Karpas-422 (cell line): ENCODE results near the gene A1BG. TPM values are rescaled to one million over a fixed set of nuclear protein-coding genes. Genes with fewer than 3 reads are reported as not detected.

Source experiments
- DNase-seq: peaks from one replicate; pipeline ENCODE4 v3.0.0-alpha.2; 2015
- H2AFZ ChIP-seq: fragments of 200-600 bp; sonication (generic); 2 replicates; pipeline ENCODE4 v1.6.1; 2014; ENCODE audit warnings: antibody characterized with exemption, low read length, mixed read lengths
- H3K27ac ChIP-seq: fragments of 200-600 bp; sonication (generic); 2 replicates; pipeline ENCODE4 v1.5.1; 2014; ENCODE audit warnings: mild to moderate bottlenecking, low read length, moderate library complexity
- H3K27me3 ChIP-seq: fragments of 200-600 bp; sonication (generic); 2 replicates; pipeline ENCODE4 v1.6.1; 2014; ENCODE audit warnings: low read length, mixed read lengths
- H3K36me3 ChIP-seq: fragments of 200-600 bp; sonication (generic); 2 replicates; pipeline ENCODE4 v1.6.1; 2014; ENCODE audit warnings: low read length, mixed read lengths; ENCODE audit not compliant: insufficient read depth
- H3K4me1 ChIP-seq: fragments of 200-600 bp; sonication (generic); 2 replicates; pipeline ENCODE4 v1.6.1; 2014; ENCODE audit warnings: mild to moderate bottlenecking, low read length, mixed read lengths
- H3K4me2 ChIP-seq: fragments of 200-600 bp; sonication (generic); 2 replicates; pipeline ENCODE4 v1.6.1; 2014; ENCODE audit warnings: low read length, low read depth, mild to moderate bottlenecking; ENCODE audit not compliant: poor library complexity, severe bottlenecking
- H3K4me3 ChIP-seq: fragments of 200-600 bp; sonication (generic); 2 replicates; pipeline ENCODE4 v1.5.1; 2014; ENCODE audit warnings: mild to moderate bottlenecking, antibody characterized with exemption, low read length, mixed read lengths
- H3K79me2 ChIP-seq: fragments of 200-600 bp; sonication (generic); 2 replicates; pipeline ENCODE4 v1.6.1; 2014; ENCODE audit warnings: mild to moderate bottlenecking, low read length, mixed read lengths
- H3K9ac ChIP-seq: fragments of 200-600 bp; sonication (generic); 2 replicates; pipeline ENCODE4 v1.6.0; 2014; ENCODE audit warnings: low read length
- H3K9me2 ChIP-seq: fragments of 200-600 bp; sonication (generic), shearing (Covaris generic); replicated peaks from 2 replicates; pipeline ENCODE4 v1.6.0; 2014; ENCODE audit warnings: mild to moderate bottlenecking, low read length, moderate library complexity; ENCODE audit not compliant: insufficient read depth
- H3K9me3 ChIP-seq: fragments of 300-700, 200-600 bp; sonication (generic); 2 replicates; pipeline ENCODE4 v1.6.1; 2014; ENCODE audit warnings: low read length, mixed read lengths
- H4K20me1 ChIP-seq: fragments of 200-600 bp; sonication (generic); 2 replicates; pipeline ENCODE4 v1.6.1; 2014; ENCODE audit warnings: mild to moderate bottlenecking, antibody characterized with exemption, low read length, low read depth; ENCODE audit not compliant: insufficient read depth
- total RNA-seq: library from RNA; depleted of rRNA; stranded (reverse); fragments of >200 nt; shearing (Covaris generic); gene quantifications from 2 replicates; pipeline ENCODE4 v1.2.3, GENCODE V29; 2014; ENCODE audit warnings: low replicate concordance; rRNA removed

The A1BG gene, protein sequence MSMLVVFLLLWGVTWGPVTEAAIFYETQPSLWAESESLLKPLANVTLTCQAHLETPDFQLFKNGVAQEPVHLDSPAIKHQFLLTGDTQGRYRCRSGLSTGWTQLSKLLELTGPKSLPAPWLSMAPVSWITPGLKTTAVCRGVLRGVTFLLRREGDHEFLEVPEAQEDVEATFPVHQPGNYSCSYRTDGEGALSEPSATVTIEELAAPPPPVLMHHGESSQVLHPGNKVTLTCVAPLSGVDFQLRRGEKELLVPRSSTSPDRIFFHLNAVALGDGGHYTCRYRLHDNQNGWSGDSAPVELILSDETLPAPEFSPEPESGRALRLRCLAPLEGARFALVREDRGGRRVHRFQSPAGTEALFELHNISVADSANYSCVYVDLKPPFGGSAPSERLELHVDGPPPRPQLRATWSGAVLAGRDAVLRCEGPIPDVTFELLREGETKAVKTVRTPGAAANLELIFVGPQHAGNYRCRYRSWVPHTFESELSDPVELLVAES
- total RNA-seq: 52.9 and 85.4 TPM in 2 replicates

DNA sequence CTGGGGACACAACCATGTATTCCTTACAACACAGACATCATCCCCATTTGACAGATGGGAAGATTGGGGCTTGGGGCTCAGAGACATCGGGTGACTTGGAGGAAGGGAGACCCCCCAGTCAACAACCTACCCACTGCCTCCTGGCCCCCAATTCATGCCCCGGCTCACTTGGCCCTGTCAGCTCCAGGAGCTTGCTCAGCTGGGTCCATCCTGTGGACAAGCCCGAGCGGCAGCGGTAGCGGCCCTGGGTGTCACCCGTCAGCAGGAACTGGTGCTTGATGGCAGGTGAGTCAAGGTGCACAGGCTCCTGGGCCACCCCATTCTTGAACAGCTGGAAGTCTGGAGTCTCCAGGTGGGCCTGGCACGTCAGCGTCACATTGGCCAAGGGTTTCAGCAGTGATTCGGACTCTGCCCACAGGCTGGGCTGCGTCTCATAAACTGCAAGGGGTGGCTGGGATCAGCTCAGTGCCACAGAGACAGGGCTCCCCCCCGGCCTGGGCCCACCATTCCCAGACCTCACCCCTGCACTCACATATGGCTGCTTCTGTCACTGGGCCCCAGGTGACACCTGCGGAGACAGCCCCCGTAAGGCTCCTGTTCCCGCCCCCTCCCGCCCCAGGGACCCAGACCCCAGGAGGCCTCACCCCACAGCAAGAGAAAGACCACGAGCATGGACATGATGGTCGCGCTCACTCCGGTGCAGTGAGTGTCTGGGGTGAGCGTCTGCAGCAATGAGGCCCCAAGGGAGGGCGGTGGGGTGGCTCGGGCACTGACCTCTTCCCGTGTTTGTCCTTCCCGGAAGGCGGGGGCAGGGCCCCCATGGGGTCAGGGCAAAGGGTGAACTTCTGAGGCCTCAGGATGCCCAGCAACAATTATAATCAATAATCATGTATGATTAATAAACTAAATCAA is at the start of gene A1BG:
TSS of gene A1BG (minus strand) at position 733 of the 912 bp plus-strand sequence. CDS start at position 678, 55 bp downstream.
- H3K27ac ChIP-seq: no peak within 1 kb of the TSS
- H3K4me2 ChIP-seq: no peak within 1 kb of the TSS
- H3K27me3 ChIP-seq: no peaks in the 10 kb centered on the region
- H2AFZ ChIP-seq: no peak within 1 kb of the TSS
- no peak within 1 kb of the TSS for H3K9ac ChIP-seq
- H3K36me3 ChIP-seq: no peaks in the 10 kb centered on the region
- peaks cover 23% of the 10 kb centered on the region for H3K79me2 ChIP-seq
- no peak within 1 kb of the TSS for H3K4me3 ChIP-seq
- no peaks in the 10 kb centered on the region for H3K9me2 ChIP-seq
- peaks cover 12% of the 10 kb centered on the region for H3K4me1 ChIP-seq
- H3K9me3 ChIP-seq: no peaks in the 10 kb centered on the region
- no peaks in the 10 kb centered on the region for H4K20me1 ChIP-seq
- DNase-seq: no peak

GRCh38 chr19:58401840-58402421 is 48.6 kb upstream of the A1BG start:
- DNase-seq: no peak
- H3K27ac ChIP-seq: peak overlapping the region; percentile 57; the same call in 1 of the 2 replicates
- H3K4me1 ChIP-seq: peaks cover 27% of the 10 kb centered on the region
- no peaks in the 10 kb centered on the region for H3K9me3 ChIP-seq
- peak overlapping the region; percentile 86 for H3K4me3 ChIP-seq
- peak overlapping the region; percentile 89 for H3K9ac ChIP-seq
- H3K27me3 ChIP-seq: no peaks in the 10 kb centered on the region
- H4K20me1 ChIP-seq: no peaks in the 10 kb centered on the region
- H3K79me2 ChIP-seq: peaks cover 19% of the 10 kb centered on the region
- H3K4me2 ChIP-seq: peak overlapping the region; percentile 95
- no peaks in the 10 kb centered on the region for H3K36me3 ChIP-seq
- H2AFZ ChIP-seq: no peak overlapping the region
- no peaks in the 10 kb centered on the region for H3K9me2 ChIP-seq

DNA sequence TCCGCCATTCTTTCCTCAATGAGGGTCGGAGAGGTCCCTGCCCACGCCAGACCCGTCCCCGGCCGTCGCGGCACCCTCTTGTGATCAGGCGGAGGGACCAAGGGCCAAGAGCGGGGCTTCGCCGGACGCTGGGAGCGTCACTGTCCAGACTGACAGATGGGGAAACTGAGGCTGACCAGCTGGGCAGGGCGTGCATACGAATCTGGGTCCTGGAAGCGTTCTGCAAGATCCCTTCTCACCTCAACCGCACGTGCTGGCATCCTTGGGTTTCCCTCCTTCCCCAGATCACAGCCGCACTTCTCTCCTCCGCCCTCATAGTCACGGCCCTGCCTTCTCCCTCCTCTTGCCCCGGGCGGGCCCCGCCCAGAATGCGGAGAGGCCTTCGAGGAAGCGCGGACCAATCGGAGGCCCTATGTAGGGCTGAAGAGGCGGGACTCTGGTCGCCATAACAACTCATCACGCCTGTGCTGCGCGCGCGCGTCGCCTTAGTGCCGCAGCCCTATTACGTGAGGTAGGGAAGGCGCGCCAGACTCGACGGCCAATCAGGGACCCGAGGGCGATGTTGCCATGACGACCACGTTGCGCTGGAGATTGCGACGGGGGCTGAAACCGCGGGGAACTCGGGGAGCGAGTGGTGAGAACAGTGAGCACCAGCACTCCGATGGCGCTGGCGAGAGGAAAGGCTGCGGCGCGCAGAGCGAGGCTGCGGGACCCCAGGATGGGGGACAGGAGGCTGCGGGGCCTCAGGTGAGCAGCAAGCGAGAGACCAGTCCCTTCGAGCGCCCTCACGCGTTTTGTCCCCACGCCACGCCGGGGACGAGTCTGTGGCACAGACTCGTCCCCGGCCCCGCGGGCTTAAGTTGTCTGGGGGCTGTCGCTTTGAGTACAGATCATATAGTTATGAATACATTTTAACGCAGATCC is 47.9 kb upstream of the A1BG start:
- Histone ChIP-seq H3K27me3 (no peaks in the 10 kb centered on the region), H3K4me2 (peak overlapping the region; percentile 95), H2AFZ (no peak overlapping the region), H3K9me2 (no peaks in the 10 kb centered on the region), H3K36me3 (no peaks in the 10 kb centered on the region), H3K27ac (peak overlapping the region; percentile 57), H4K20me1 (no peaks in the 10 kb centered on the region), H3K4me3 (peak overlapping the region; percentile 86), H3K4me1 (peaks cover 23% of the 10 kb centered on the region), H3K9me3 (no peaks in the 10 kb centered on the region), H3K79me2 (peaks cover 19% of the 10 kb centered on the region), H3K9ac (peak overlapping the region; percentile 89)
- peak; percentile 100 for DNase-seq

- peak overlapping the region; percentile 80 for H3K4me2 ChIP-seq
- H3K4me3 ChIP-seq: peak overlapping the region; percentile 66
- no peak overlapping the region for H3K27ac ChIP-seq
- H3K9me2 ChIP-seq: no peaks in the 10 kb centered on the region
- H3K79me2 ChIP-seq: peaks cover 19% of the 10 kb centered on the region
- no peaks in the 10 kb centered on the region for H3K27me3 ChIP-seq
- no peaks in the 10 kb centered on the region for H3K9me3 ChIP-seq
- DNase-seq: no peak
- H3K4me1 ChIP-seq: peaks cover 23% of the 10 kb centered on the region
- H3K9ac ChIP-seq: peak overlapping the region; percentile 70
- no peaks in the 10 kb centered on the region for H4K20me1 ChIP-seq
- no peaks in the 10 kb centered on the region; the same call in 1 of the 2 replicates for H3K36me3 ChIP-seq
- H2AFZ ChIP-seq: no peak overlapping the region
Observed at GRCh38 chr19:58400316-58400915, 47.1 kb upstream of the A1BG start.

DNA sequence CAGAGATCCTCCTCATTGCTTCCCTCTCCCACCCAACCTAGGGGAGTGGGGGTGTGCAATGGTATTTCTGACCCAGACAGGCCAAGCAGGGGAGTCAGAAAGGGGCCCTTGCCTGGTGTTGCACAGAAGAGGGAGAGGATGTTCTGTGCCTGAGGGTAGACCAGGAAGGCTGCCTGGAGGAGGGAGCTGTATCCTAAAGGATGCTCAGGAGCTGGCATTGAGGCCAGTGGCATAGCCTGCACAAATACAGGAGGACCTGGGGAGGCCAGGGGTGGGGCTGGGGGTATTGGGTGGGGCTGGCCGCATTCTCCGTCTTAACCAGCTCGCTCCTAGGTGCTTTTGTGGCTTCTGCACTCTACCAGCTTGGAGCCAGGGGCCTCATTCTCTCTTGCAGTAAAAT is 46.6 kb upstream of the A1BG start:
- Histone ChIP-seq H3K27ac (no peak overlapping the region), H3K9ac (peak overlapping the region; percentile 70), H3K4me3 (no peak overlapping the region), H3K27me3 (no peaks in the 10 kb centered on the region), H3K36me3 (peaks cover 4% of the 10 kb centered on the region; the same call in 1 of the 2 replicates), H3K79me2 (peaks cover 19% of the 10 kb centered on the region), H3K9me2 (no peaks in the 10 kb centered on the region), H3K9me3 (no peaks in the 10 kb centered on the region), H3K4me2 (no peak overlapping the region), H4K20me1 (0 out of 2 replicates have a peak, but pooled peaks cover 4% of the 10 kb centered on the region), H2AFZ (no peak overlapping the region), H3K4me1 (peaks cover 23% of the 10 kb centered on the region)
- DNase-seq: no peak

- Histone ChIP-seq H3K36me3 (peaks cover 12% of the 10 kb centered on the region; the same call in 1 of the 2 replicates), H3K27me3 (no peaks in the 10 kb centered on the region), H3K9me3 (no peaks in the 10 kb centered on the region), H3K4me2 (no peak overlapping the region), H2AFZ (no peak overlapping the region), H3K9me2 (no peaks in the 10 kb centered on the region), H3K4me1 (peaks cover 23% of the 10 kb centered on the region), H3K79me2 (peaks cover 15% of the 10 kb centered on the region), H3K9ac (no peak overlapping the region), H3K4me3 (no peak overlapping the region), H3K27ac (no peak overlapping the region), H4K20me1 (peaks cover 18% of the 10 kb centered on the region)
- DNase-seq: no peak
Observed at GRCh38 chr19:58398545-58398944, 45.3 kb upstream of the A1BG start.

GRCh38 chr19:58398087-58398486 is 44.8 kb upstream of the A1BG start:
- no peak overlapping the region for H3K9ac ChIP-seq
- no peak for DNase-seq

More at GRCh38 chr19:58398087-58398486, 44.8 kb upstream of the A1BG start:
- no peak overlapping the region for H3K4me3 ChIP-seq
- peaks cover 22% of the 10 kb centered on the region for H4K20me1 ChIP-seq
- H3K27me3 ChIP-seq: no peaks in the 10 kb centered on the region
- peaks cover 22% of the 10 kb centered on the region for H3K4me1 ChIP-seq
- peaks cover 13% of the 10 kb centered on the region for H3K79me2 ChIP-seq
- no peaks in the 10 kb centered on the region for H3K9me3 ChIP-seq
- H3K36me3 ChIP-seq: peaks cover 15% of the 10 kb centered on the region; the same call in 1 of the 2 replicates
- no peak overlapping the region for H3K4me2 ChIP-seq
- no peaks in the 10 kb centered on the region for H3K9me2 ChIP-seq
- no peak overlapping the region for H3K27ac ChIP-seq
- no peak overlapping the region for H2AFZ ChIP-seq
